Ascending aorta (tissue), 2 donors: ENCODE data around the gene ZNF93. TPM values are rescaled to one million over a fixed set of nuclear protein-coding genes. Genes with fewer than 3 reads are reported as not detected.
A peak's percentile ranks its signal among the peaks of the same experiment; 100 is the strongest.
"Not testable (repeated sequence)": the region's sequence is repeated elsewhere in the genome, so short reads cannot be mapped to it uniquely, and the experiment has no call there.

Source experiments
- DNase-seq, 2 donors: peaks; one replicate each; pipeline ENCODE4 v3.0.0-alpha.2; 2019; ENCODE audit warnings: low spot score in 2 of 2
- H3K27ac ChIP-seq, 2 donors: fragments of 200-600 bp; sonication (generic); one replicate each; pipeline ENCODE4 v1.5.1; 2016 to 2017; ENCODE audit warnings: mild to moderate bottlenecking in 1 of 2
- H3K27me3 ChIP-seq: fragments of 200-600 bp; sonication (generic); one replicate; pipeline ENCODE4 v1.5.1; 2017
- H3K36me3 ChIP-seq, 2 donors: fragments of 200-600 bp; sonication (generic); one replicate each; pipeline ENCODE4 v1.5.1; 2016
- H3K4me1 ChIP-seq, 2 donors: fragments of 200-600 bp; sonication (generic); one replicate each; pipeline ENCODE4 v1.5.1; 2016 to 2017; ENCODE audit warnings: mild to moderate bottlenecking in 1 of 2
- H3K4me3 ChIP-seq, 2 donors: fragments of 200-600 bp; sonication (generic); one replicate each; pipeline ENCODE4 v1.5.1; 2016 to 2017; ENCODE audit warnings: mild to moderate bottlenecking in 1 of 2
- H3K9me3 ChIP-seq, 2 donors: fragments of 200-600 bp; sonication (generic); one replicate each; pipeline ENCODE4 v1.5.1; 2016
- intact Hi-C: fragments of 100-400 bp; cut with DNase I; formaldehyde crosslinking; loops from one replicate; pipeline ENCODE4 v1.15.1; 2023
- total RNA-seq: library from RNA; depleted of rRNA; stranded (reverse); fragments of >200 nt; gene quantifications from one replicate; pipeline ENCODE4 v1.1.0, GENCODE V29; 2016
- TF ChIP-seq, protein P1 (sequence below), 3 experiments: fragments of 200-600 bp in 2 of 3; fragments of 450-650 bp in 1 of 3; sonication (generic) in 2 of 3; IDR thresholded peaks; one replicate each; pipeline ENCODE4 v1.5.1; 2016 to 2019; ENCODE audit warnings: antibody characterized with exemption in 3 of 3, mild to moderate bottlenecking in 1 of 3, moderate library complexity in 1 of 3

ZNF93 gene
- total RNA-seq, 1 donor from 2014 or later = 2.9 TPM

- TF ChIP-seq, protein P1, sequence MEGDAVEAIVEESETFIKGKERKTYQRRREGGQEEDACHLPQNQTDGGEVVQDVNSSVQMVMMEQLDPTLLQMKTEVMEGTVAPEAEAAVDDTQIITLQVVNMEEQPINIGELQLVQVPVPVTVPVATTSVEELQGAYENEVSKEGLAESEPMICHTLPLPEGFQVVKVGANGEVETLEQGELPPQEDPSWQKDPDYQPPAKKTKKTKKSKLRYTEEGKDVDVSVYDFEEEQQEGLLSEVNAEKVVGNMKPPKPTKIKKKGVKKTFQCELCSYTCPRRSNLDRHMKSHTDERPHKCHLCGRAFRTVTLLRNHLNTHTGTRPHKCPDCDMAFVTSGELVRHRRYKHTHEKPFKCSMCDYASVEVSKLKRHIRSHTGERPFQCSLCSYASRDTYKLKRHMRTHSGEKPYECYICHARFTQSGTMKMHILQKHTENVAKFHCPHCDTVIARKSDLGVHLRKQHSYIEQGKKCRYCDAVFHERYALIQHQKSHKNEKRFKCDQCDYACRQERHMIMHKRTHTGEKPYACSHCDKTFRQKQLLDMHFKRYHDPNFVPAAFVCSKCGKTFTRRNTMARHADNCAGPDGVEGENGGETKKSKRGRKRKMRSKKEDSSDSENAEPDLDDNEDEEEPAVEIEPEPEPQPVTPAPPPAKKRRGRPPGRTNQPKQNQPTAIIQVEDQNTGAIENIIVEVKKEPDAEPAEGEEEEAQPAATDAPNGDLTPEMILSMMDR (IDR thresholded peaks at IDR 0.05) = no peak
- Histone ChIP-seq H3K27me3 (no peaks in the 10 kb centered on the region), H3K9me3 (no peaks in the 10 kb centered on the region), H3K27ac (peak overlapping the region; percentile 89 to 96), H3K36me3 (no peaks in the 10 kb centered on the region), H3K4me1 (peaks cover 3 to 6% of the 10 kb centered on the region in 2 donors), H3K4me3 (peak overlapping the region; percentile 79 to 93)
- intact Hi-C loops = loop anchor here (2.0 kb wide), 1 partner anchor 90 kb away; no protein-coding TSS in a partner anchor
- DNase-seq = no peak
Observed at GRCh38 chr19:19866611-19867248, 34.0 kb upstream of the ZNF93 start.

GRCh38 chr19:19870086-19870485 lies 30.7 kb upstream of the ZNF93 start:
- intact Hi-C loops, H3K36me3 ChIP-seq, H3K27me3 ChIP-seq, H3K27ac ChIP-seq, H3K4me1 ChIP-seq, H3K4me3 ChIP-seq, DNase-seq, H3K9me3 ChIP-seq: not testable (repeated sequence)

DNA sequence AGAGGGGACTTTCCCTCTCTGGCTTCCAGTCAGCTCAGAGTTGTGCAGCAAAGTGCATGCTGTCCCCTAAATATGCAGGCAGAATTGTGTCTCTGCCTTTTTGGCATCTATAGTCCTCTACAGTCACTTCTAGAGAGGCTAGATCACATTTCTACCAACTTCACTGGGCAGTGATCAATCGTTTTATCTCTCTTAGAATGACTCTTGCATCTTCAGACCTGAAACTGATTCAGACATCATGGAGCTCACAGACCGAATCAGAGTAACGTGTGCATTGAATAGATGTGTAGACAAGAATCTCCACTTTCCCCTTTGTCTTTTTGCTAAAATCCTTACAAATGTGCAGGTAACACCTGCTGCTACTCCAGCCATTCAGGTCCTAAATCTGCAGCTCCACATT lies 28.8 kb upstream of the ZNF93 start:
- Histone ChIP-seq H3K36me3 (peaks cover 8 to 10% of the 10 kb centered on the region in 2 donors), H3K27me3 (no peaks in the 10 kb centered on the region), H3K4me1 (peaks cover under 1 to 6% of the 10 kb centered on the region in 2 donors), H3K27ac (no peak overlapping the region), H3K9me3 (no peaks in the 10 kb centered on the region), H3K4me3 (no peak overlapping the region)
- no peak for DNase-seq
- TF ChIP-seq, protein P1 (IDR thresholded peaks at IDR 0.05) = no peak
- intact Hi-C loops = no loop called here

- TF ChIP-seq, protein P1 (IDR thresholded peaks at IDR 0.05) = no peak
- no peak for DNase-seq
- no peaks in the 10 kb centered on the region for H3K4me1 ChIP-seq
Observed at GRCh38 chr19:19873381-19873780, 27.4 kb upstream of the ZNF93 start.

GRCh38 chr19:19877724-19878123 lies 23.0 kb upstream of the ZNF93 start:
- H3K4me3 ChIP-seq = no peak overlapping the region
- no peaks in the 10 kb centered on the region for H3K27me3 ChIP-seq
- peaks cover 31 to 42% of the 10 kb centered on the region in 2 donors for H3K36me3 ChIP-seq
- no peaks in the 10 kb centered on the region for H3K4me1 ChIP-seq
- H3K27ac ChIP-seq = no peak overlapping the region
- intact Hi-C loops = no loop called here
- DNase-seq = no peak
- TF ChIP-seq, protein P1 (IDR thresholded peaks at IDR 0.05) = no peak
- peaks cover 0 to 26% of the 10 kb centered on the region in 2 donors for H3K9me3 ChIP-seq

More at GRCh38 chr19:19873381-19873780, 27.4 kb upstream of the ZNF93 start:
- intact Hi-C loops = no loop called here
- H3K27me3 ChIP-seq = no peaks in the 10 kb centered on the region
- H3K36me3 ChIP-seq = peaks cover 8 to 10% of the 10 kb centered on the region in 2 donors
- peaks cover 0 to 4% of the 10 kb centered on the region in 2 donors for H3K9me3 ChIP-seq
- H3K27ac ChIP-seq = no peak overlapping the region
- H3K4me3 ChIP-seq = no peak overlapping the region

DNA sequence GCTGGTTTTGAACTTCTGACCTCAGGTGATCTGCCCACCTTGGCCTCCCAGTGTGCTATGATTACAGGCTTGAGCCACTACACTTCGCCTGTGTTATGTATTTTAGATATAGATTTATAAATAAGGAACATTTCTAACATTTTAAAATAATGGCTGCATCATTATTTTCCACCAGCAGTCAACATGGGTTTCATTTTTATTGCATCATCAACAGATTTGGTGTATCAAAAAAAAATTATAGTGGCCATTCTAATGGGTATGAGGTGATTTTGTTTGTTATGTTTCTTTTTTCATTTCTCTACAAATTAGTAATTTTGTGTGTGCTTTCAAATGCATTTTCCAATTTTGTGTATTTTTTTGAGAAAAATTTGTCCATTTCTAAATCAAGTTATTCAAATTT lies 16.2 kb upstream of the ZNF93 start:
- DNase-seq = no peak
- no peak overlapping the region for H3K27ac ChIP-seq
- H3K36me3 ChIP-seq = peaks cover 28 to 75% of the 10 kb centered on the region in 2 donors
- H3K4me1 ChIP-seq = no peaks in the 10 kb centered on the region
- no peaks in the 10 kb centered on the region for H3K27me3 ChIP-seq
- intact Hi-C loops = no loop called here
- H3K9me3 ChIP-seq = peaks cover 16 to 77% of the 10 kb centered on the region in 2 donors
- TF ChIP-seq, protein P1 (IDR thresholded peaks at IDR 0.05) = no peak
- H3K4me3 ChIP-seq = no peak overlapping the region

GRCh38 chr19:19892055-19892941 lies 8.4 kb upstream of the ZNF93 start:
- H3K27ac ChIP-seq, H3K27me3 ChIP-seq, DNase-seq, H3K4me3 ChIP-seq, intact Hi-C loops, H3K4me1 ChIP-seq: not testable (repeated sequence)
- peaks cover 47 to 100% of the 10 kb centered on the region in 2 donors for H3K9me3 ChIP-seq
- peaks cover 24 to 50% of the 10 kb centered on the region in 2 donors for H3K36me3 ChIP-seq
